ENCODE results near the gene GMDS.
A peak's percentile ranks its signal among the peaks of the same experiment; 100 is the strongest.

Gene GMDS

DNA sequence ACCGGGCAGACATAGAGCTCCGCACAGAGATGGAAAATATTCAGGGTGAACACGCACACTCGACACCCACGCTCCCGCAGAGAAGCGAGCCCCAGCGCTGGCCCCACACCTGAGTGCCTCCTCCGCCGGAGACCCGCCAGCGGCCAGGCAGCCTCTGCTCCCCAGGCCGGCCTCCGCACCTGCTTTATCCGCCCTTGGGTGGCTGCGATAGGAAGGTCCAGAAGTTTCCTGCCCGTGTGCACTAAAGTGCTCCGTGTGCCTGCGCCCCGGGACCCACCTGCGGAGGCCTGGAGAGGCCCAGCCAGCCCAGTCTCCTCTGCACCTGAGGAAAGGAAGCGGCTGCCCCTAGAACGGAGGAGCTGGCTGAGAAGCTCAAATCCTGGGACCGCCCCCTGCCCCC lies 646.5 kb downstream of the GMDS start:
- DNase-seq: no peak
- intact Hi-C loops (cut with DNase I): loop anchor here (5.0 to 10.0 kb wide), 2 partner anchors 1033 to 1146 kb away; no protein-coding TSS in a partner anchor

DNA sequence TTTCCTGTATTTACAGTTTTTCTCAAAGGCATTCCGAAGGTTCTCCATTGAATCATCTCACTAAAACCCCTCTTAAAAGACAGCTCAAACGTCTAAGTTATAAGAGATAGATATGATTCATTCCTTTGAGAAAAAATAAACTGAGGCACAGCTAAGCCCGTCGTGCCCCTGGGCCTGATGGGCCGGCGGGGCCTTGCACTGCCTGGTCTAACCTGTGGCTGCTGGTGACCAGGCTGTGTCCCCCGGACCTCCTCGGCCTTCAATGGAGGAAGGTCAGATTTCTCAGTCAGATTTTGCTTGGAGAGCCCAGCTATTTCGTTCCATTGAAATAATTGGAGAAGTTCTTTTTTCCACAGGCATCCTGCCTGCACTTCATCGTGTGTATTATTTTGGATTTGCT lies 647.0 kb downstream of the GMDS start:
- intact Hi-C loops (cut with DNase I): loop anchor here (5.0 to 10.0 kb wide), 2 partner anchors 1034 to 1146 kb away; no protein-coding TSS in a partner anchor
- DNase-seq: no peak

DNA sequence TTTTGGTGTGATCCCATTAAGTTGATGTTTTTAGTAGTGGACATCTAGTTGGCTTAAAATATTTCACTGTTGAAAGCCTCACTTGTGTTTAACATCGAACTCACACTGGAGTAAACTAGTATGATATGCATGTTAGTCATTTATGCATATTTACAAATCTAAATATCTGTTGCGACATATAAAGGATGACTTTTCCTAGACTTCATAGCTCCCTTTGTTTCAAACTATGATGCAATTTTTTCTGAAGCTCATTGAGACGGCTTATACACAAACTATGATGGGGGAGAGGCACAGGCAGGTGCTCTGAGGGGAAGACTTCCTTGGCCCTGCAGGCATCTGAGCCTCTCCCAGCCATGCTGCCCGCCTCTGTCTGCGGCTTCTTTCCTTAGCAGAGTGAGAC lies 647.5 kb downstream of the GMDS start:
- no peak for DNase-seq
- intact Hi-C loops (cut with DNase I): loop anchor here (5.0 to 10.0 kb wide), 2 partner anchors 1034 to 1147 kb away; no protein-coding TSS in a partner anchor

DNA sequence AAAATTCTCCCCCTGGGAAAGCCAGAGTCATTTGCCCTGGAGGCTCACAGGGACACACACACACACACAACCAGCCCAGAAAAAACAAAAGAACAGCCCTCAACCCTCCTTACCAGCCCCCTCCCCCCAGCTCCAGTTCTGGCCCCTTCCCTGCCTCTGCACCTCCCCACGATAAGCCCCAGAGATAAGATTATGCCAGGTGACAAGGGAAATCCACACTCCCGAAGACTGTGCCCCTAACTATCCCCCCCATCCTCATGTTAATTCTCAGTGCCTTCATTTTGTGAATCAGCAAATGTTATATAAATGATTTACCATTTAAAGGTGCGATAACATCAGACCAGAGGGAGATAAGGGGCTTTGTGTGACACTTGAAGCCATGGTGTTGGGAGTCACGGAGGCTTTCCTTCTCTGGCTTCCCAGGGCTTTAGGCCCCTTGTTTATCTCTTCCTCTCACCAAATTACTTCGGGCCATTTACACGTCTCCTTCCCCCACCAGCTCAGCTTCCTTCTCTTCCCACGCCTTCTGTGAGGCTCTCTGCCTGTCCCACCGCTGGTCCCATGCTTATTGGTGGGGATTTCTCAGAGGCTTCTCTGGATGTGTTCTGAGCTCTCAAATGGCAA lies 648.2 kb downstream of the GMDS start:
- DNase-seq: no peak
- intact Hi-C loops (cut with DNase I): loop anchor here (5.0 to 10.0 kb wide), 2 partner anchors 1035 to 1148 kb away; no protein-coding TSS in a partner anchor

DNA sequence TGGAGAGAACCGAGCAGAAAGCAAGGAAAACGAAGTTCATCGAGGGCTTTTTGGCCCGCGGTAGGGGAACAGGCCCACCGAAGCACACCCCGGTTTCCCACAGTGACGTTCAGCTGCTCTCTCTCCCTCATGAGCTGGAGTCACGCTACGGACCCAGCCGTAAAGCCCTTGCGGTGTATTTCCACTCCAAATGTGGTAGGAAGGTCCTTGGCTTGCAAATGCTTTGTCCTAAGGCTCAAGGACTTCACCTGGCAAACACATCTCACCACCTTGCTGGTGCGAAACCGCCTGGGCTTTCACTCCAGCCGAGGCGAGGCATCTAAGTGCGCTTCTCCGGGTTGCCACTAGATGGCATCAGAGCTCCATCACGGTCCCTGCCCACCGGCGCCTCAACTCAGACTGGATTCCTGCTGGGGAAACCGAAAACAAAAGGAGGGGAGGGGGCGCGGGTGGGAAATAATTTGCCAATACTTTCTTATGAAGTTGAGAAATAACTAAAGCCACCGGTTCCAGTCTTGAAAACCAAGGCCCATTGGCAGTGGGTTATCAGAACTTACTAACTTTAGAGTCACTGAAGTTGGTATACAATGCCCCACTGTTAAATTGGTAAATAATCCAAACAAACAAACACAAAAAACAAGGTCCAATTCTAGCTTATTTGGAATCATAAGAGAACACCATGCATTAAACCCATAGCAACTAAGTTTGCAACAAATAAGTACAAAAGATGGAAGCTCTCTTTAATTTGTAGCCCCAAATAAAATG lies 649.1 kb downstream of the GMDS start:
- intact Hi-C loops (cut with DNase I): loop anchor here (5.0 to 10.0 kb wide), 2 partner anchors 1036 to 1149 kb away; no protein-coding TSS in a partner anchor
- DNase-seq: peak; percentile 54 to 88 (median 71)

DNA sequence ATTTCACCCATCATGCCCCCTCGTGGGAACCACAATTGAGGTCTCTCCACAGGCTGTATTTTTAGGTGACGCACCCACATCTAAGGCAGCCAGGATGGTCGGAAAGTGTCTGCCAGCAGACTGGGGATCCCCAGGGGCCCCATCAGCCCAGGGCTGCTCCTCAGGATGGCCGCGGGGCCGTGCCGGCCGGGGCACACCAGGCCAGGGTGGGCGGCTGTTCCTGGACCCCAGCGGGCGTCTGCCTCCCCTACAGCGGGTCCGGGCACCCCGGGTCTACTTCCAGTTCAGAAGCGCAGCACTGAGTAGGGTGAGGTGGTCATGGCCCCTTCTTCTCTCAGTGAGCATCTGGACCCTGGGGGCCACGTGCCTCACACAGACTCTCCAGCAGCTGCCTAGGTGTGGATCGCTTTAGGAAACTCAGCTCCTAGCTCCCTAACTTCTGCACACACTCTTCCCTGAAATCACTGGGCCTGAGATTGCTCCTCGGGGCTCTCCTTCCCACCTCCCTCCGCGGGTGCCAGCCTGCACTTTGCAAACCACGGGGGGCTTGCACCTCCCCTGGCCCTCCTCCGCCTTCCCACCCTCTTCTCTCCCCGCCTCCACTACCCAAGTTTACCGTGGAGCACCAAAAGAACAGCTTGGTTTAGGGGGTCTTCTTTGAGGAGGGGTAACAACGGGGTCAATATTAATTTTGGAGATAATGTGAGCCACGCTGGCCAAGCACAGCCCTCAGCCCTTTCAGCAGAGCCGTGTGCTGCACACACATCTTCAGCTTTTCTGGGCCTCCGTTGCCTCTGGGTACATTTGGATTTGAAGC lies 649.9 kb downstream of the GMDS start:
- DNase-seq: peak in 3 of 42 donors; percentile 7 to 23 (median 9)
- intact Hi-C loops (cut with DNase I): loop anchor here (5.0 to 10.0 kb wide), 2 partner anchors 1037 to 1149 kb away; no protein-coding TSS in a partner anchor

DNA sequence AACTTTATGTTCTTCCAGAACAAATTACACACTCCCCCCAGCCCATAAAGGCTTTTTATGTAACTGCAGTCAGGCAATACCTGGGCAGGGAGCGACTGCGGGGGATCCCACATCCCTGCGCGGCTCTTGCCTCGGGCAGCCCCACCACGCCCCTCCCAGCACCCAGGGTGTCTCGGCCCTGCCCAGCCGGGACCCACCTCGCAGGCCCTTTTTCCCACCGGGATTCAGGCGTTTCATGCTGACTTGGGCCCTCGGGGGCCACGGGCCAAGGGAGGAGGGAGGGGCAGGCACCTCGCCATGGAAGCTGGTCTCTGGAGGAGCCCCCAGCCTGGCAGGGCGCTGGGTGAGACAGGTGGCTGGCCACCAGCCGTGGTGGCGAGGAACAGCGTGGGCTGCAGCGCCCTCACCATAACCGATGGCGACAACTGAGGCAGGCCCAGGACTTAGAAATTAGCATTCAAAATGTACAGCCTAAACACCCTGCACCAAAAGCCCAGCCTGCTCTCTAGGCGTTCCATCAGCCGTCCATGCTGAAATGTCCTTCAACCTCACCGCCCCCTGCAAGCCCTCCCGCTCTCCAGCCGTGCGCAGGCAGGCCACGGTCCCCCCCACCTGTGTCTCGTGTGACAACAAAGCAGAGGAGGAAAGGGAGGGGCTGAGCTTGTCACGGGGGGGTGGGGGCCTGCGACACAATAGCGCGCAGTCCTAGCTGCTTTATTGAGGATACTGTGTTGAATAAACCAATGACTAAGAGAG lies 650.8 kb downstream of the GMDS start:
- intact Hi-C loops (cut with DNase I): loop anchor here (5.0 to 10.0 kb wide), 2 partner anchors 1038 to 1150 kb away; no protein-coding TSS in a partner anchor
- DNase-seq: peak in 3 of 42 donors; percentile 12 to 33 (median 22)

DNA sequence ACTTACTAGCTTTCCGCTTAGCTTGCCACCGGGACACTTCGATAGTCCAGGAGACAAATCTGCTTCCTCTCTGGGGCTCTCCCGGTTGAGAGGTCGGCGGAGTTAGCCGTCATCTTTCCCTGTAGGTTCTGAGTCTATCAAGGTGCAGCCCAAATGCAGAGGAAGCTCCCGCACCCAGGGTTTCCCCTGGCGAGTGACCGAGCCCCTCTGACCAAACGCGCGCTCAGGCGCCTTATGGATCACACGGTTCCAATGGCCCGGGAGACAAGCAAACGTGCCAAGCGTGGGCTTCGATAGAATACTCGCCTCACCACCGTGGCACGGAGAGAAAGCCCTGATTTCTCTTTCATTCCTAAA lies 651.5 kb downstream of the GMDS start:
- peak in 3 of 42 donors; percentile 8 to 33 (median 18) for DNase-seq

DNA sequence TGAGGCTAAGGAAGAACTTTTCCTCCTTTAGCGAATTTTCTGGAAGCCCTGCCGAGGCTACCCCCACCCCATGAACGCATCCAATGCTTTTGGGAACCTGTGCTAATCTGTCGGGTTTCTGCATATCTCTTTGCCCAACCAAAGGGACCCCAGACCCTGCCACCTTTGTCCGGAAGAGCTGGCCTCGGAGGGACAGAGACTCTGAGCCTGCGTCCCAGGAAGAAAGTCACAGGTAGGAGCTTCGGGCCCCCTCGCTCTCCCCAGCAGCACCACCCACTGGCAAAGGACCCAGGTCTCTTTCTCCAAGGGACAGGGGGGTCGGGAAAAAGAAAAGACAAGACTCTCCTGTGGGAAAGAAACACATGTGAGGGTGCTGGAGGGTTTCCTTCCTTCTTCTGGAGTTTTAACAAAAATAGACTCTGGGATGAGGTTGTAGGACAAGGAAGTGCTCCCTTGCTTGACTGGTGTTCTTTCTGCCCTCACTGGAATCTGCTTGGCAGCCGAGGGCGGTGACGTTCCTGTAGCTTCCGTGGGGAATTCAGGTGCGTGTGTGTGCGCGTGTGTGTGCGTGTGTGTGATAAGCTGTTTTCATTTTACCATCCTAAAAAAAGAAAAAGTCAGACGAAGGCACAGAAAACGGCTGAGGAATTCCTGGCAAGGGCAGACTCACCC lies 652.0 kb downstream of the GMDS start:
- peak in 11 of 42 donors; percentile 20 to 64 (median 42) for DNase-seq

More for the DNA sequence above, 651.5 kb downstream of the GMDS start:
- intact Hi-C loops (cut with DNase I): loop anchor here (10.0 kb wide), 1 partner anchor 1151 kb away; no protein-coding TSS in a partner anchor

DNA sequence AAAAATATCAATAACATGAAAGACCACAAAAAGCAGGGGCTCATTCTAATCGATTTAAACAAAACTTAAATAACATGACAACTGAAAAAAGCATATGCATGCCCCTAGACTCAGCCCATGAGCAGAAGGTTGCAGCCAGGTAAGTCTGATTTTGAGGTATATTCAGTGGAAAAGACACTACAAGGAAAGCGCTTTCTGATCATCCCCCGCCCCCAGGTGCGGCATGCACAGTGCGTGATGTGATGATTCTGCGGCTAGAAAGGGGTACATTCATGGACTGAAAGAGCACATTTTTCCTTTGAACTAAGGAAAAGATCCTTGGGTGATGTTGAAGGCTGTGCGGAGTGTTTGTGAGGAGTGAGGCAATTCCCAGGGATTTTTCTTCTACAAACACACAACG lies 652.6 kb downstream of the GMDS start:
- DNase-seq: peak in 4 of 42 donors; percentile 7 to 17 (median 13)
- intact Hi-C loops (cut with DNase I): loop anchor here (10.0 kb wide), 1 partner anchor 1152 kb away; no protein-coding TSS in a partner anchor

More for the DNA sequence above, 652.0 kb downstream of the GMDS start:
- intact Hi-C loops (cut with DNase I): loop anchor here (10.0 kb wide), 1 partner anchor 1151 kb away; no protein-coding TSS in a partner anchor

DNA sequence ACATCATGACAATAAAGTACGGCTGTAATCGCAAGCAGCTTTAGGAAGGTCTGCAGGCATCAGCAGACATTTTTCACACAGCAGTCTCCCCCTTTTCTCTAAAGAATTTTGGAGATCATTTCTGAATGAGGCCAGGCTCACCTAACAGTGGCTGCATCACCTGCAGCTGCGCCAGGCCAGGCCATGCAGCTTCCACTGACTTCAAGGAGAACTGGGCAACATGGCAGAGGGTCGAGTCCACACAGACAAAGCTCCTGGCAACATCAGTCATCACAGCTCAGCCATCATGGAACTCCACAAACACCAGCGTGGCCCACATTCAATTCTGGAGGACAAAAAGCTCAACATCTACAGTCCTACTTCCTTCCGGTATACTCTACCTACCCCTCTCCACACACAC lies 653.5 kb downstream of the GMDS start:
- DNase-seq: peak in 4 of 42 donors; percentile 1 to 7 (median 6)
- intact Hi-C loops (cut with DNase I): loop anchor here (10.0 kb wide), 1 partner anchor 1153 kb away; no protein-coding TSS in a partner anchor

DNA sequence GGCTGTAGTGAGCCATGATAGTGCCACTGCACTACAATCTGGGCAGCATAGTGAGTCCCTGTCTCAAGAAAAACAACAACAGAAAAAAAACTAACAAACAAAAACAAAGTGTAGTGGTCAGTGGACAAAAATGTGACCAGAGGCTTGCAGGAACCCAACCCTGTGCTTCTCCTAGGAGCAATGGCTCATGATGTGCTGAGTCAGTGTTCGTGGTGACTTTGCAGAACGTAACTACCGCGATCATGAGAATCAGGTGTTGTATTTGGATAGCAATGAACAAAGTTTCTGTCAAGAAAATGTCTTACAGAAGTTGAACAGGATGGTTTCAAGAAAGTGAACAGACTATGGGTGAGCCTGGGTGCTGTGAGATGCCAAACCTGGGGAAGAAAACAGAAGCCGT lies 654.2 kb downstream of the GMDS start:
- intact Hi-C loops (cut with DNase I): loop anchor here (10.0 kb wide), 1 partner anchor 1154 kb away; no protein-coding TSS in a partner anchor
- peak in 3 of 42 donors; percentile 1 to 6 (median 2) for DNase-seq

DNA sequence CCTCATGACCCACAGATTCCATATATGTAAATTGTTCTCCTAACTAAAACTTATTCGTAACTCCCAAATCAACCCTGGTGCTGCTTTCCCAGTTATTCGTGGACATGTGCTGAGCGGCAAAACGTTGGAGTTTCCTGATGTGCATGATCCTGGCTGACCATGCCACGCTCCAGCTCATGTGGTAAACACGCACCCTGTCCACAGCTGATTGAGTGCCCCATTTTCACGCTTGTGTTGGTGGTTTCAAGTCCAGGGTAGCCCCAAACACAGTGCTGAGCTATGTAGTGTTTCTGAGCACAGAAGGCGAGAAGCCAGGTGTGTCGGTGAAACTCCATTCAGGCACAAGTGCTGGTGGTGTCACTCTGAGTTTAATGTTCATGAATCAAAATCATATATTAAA lies 654.8 kb downstream of the GMDS start:
- DNase-seq: peak in 5 of 42 donors; percentile 3 to 24 (median 12)
- intact Hi-C loops (cut with DNase I): loop anchor here (10.0 kb wide), 1 partner anchor 1154 kb away; no protein-coding TSS in a partner anchor

DNA sequence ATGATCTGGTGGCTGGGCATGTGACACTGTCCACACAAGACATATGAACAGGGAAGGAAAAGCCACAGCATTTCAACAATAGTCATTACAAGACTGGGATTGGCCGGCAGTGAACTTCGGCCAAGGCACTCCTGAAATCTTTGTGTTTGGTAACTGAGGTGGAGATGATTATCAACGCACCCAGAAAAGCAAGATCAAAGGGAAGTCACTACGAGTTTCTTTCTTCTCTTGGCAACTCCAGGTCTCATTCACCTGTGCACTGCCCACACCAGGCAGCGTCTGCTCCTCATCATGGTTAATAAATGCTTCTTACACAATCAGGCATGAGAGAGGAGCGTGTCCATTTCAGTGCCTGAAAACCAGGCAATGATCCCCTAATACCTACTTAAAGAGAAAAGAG lies 656.2 kb downstream of the GMDS start:
- intact Hi-C loops (cut with DNase I): no loop called here
- DNase-seq: peak in 4 of 42 donors; percentile 0 to 23 (median 10)

DNA sequence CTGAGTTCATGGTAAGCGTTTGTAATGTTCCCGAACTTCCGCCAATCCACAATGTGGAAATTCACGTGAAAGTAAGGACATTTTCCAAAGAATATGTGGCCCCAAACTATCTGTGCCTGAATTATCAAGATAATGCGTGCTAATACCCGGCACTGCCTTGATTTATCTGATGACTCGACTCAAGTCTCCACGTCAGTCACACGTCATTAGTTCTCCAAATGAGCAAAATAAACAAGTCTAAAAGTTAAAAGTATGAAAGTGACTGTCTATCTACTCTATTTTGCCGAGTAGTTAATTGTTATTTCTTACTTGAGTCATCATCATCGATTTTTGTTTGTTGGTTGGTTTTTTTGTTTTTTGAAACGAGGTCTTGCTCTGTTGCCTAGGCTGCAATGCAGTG lies 657.4 kb downstream of the GMDS start:
- DNase-seq: peak in 2 of 42 donors; percentile 1 to 2
- intact Hi-C loops (cut with DNase I): no loop called here

DNA sequence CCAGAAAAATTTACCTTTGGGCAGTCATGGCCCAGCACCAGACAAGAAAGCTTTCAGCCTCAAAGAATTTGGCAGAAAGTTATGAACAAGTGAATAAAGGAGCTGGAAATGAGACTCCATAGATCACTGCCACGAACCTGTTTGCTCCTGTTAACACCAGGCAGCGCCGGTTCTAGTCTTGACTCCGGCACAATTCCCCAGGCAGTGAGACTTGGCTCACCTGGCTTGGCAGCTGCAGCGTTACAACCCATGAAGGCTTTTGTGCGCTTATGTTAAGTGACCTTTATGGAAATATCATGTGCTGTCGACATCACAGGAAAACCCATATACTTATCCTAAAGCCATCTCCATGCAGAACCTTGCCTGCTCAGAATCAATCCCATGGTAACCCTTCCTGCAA lies 657.9 kb downstream of the GMDS start:
- intact Hi-C loops (cut with DNase I): no loop called here

DNA sequence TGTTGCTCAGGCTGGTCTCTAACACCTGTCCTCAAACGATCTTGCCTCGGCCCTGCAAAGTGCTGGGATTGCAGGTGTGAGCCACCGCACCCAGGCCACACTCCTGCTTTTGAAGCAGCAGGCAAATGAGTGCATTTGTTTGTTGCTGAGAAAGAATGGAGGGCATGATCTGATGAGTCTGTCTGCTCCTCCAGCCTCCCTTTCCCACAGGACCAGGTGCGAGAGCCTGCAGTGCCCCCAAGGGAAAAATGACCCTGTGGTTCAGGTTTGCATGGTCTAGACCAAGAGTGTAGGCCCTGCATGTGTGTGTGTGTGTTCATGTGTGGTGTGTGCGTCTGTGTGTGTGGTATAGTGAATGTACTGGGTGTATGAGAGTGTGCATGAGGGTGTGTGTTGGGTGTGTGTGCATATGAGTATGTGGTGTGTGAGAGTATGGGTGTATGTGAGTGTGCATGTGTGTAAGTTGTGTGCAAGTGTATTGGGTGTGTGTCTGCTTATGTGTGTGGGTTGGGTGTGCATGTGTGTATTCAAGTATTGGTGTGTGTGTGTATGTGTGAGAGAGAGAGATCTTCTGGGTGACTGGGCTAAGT lies 658.4 kb downstream of the GMDS start:
- DNase-seq: peak in 2 of 42 donors; percentile 7 to 19

More for the DNA sequence above, 657.9 kb downstream of the GMDS start:
- peak in 4 of 42 donors; percentile 5 to 28 (median 20) for DNase-seq

More for the DNA sequence above, 658.4 kb downstream of the GMDS start:
- intact Hi-C loops (cut with DNase I): no loop called here
